Measurements from ENCODE around the gene HES5.

Gene HES5

DNA sequence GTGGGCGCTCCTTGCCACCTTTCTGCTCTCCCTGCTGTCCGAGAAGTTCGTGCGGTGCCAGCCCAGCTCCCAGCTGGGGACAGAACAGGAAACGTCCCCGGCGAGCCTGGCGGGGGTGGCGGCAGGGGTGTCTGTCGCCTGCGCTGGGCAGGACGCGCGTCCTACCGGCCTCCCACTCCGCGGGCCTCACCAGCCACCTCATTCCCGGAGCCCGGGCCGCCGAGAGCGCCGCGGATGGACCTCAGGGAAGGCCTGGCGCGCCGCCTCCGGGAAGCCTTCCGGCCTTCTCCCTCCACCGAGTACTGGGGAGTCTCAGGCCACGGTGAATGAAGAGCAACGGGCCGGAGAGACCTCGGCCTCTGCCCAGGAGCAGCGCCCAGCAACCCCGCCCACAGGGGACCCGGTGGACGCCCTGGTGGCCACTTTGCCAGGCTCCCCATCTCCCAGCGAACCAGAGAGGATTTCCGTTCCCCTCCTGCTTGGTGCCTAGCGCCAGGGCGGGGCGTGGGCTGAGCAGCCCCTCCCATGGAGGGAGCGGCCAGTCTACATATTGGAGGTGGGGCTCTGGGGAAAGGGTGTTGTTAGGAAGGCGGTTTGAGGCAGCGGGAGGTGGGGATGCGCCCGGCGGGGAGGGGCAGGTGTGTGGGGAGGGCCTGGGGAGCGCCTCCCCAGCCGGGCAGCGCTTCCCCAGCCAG, 16.6 kb upstream of the HES5 start:
- DNase-seq (ENCODE audit: low read depth): peak; percentile 74

DNA sequence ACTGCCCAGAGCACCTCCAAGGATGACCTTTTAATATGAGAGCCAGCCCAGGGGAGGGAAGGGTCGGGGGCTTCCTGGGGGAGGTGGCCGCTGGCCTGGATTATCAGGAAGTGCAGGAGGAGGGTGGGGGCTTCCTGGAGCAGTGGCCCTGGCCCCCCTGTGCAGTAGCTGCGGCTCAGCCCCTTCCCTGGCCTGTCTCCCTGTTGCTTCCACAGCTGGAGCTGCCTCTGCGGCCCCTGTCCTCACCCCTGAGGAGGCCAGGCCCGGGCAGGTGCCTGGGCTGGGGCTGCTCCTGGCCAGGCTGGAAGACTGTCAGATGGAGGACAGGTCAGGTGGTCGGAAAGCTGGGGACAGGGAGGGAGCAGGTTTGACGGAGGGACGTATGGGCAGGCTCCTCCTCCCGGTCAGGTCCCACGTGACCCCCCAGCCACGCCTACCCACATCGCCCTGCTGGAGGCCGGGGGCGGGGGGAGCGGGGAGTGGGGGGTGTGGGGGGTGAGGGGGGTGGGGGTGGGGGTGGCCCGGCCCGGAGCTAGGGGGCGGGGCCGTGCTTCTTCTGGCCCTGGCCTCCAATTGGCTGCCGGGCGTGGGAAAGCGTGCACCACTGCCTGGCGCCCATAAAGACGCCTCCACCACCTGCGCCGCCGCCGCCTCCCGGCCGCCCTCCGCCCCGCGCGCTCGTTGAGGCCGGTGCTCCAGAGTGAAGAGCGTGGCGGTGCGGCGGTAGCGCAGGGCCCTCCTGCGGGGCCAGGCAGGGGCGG, 15.9 kb upstream of the HES5 start:
- peak; percentile 85 for DNase-seq (ENCODE audit: low read depth)

GRCh38 chr1:2544875-2545640, 15.0 kb upstream of the HES5 start:
- DNase-seq (ENCODE audit: low read depth): no peak

GRCh38 chr1:2544093-2544874, 14.2 kb upstream of the HES5 start:
- DNase-seq (ENCODE audit: low read depth): no peak

GRCh38 chr1:2543543-2544092, 13.6 kb upstream of the HES5 start:
- no peak for DNase-seq (ENCODE audit: low read depth)

DNA sequence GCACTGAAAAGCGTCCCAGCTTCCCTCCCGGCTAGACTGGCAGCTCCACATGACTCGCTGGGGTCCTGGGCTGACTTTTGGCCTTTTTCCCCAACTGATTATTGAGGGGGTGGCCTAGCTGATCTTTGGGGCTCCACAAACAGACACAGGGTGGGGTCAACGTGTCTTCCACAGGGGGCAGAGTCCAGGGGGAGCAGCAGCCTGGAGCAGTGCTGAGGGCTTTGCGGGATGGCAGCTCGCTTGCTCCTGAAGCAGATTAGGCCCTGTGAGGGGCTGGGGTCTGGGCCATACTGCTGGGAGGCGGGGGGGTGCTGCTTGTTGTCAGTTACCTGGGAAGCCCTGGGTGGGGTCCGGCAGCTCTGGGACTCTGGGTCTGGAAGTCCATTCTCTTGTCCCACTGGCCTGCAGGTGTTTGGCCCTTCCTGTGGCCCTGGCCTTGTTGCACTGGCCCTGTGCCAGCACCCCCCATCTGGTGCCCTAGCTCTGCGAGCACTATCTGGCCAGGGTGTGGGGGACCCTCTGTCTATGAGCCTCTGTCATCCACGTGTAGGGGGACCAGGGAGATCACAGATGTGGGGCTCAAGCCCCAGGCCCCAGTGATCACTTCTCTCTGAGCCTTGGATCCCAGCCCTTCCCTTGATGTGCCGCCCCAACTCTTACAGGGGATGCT, 12.3 kb upstream of the HES5 start:
- no peak for DNase-seq (ENCODE audit: low read depth)

- no peak for DNase-seq (ENCODE audit: low read depth)
These were observed 11.7 kb upstream of the HES5 start for GRCh38 chr1:2541619-2542245.

- DNase-seq (ENCODE audit: low read depth): no peak
These were observed 10.9 kb upstream of the HES5 start for GRCh38 chr1:2540816-2541492.

- DNase-seq (ENCODE audit: low read depth): no peak
These were observed 9.3 kb upstream of the HES5 start for GRCh38 chr1:2539312-2539907.

- no peak for DNase-seq (ENCODE audit: low read depth)
These were observed 8.8 kb upstream of the HES5 start for GRCh38 chr1:2538872-2539271.

DNA sequence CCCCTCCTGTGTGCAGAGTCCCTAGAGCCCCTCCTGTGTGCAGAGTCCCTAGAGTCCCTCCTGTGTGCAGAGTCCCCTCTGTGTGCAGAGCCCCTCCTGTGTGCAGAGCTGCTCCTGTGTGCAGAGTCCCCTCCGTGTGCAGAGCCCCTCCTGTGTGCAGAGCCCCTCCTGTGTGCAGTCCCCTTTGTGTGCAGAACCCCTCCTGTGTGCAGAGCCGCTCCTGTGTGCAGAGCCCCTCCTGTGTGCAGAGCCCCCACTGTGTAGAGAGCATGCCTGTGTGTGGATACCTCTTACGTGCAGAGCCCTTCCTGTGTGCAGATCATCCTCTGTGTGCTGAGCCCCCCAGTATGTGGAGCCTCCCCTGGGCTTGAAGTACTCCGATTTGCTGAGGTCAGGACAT, 8.3 kb upstream of the HES5 start:
- DNase-seq (ENCODE audit: low read depth): no peak

GRCh38 chr1:2537784-2538115, 7.7 kb upstream of the HES5 start:
- DNase-seq (ENCODE audit: low read depth): no peak

DNA sequence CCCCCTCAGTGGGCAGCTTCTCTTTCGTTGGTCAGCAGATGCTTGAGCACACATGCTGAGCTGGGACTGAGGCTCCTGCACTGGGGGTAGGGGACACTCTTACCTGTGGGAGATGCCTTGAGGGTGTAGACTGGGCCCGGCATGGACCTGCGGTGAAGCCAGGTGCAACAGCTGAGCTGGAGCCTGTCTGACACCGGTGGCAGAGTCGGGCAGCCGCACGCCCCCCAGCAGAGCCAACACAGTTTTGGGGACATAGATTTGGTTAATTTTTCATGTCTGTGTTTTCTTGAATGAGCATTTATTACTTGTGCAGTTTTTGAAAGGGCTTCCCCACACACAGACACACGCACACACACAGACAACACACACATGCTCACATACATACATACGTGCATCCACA, 5.9 kb upstream of the HES5 start:
- no peak for DNase-seq (ENCODE audit: low read depth)

DNA sequence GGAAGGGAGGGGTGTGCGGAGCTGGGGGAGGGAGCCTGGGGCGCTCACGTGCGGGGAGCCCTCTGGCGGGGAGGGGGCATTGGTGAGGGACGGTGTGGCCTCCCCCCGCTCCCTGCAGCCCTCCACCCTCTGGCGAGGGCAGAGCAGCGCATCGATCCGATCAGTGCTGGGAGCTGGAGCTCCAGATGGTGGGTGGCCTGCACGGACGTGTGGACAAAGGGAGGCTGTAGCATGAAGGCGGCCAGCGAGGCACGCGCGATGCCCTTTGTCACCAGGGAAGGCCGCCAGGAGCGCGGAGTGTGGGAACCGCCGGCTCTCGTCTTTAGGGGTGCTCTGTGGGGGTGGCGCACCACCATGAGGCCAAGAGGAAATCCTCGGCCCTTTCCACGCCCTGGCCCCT, 5.4 kb upstream of the HES5 start:
- DNase-seq (ENCODE audit: low read depth): no peak

- no peak for DNase-seq (ENCODE audit: low read depth)
These were observed 4.8 kb upstream of the HES5 start for GRCh38 chr1:2534687-2535441.

- DNase-seq (ENCODE audit: low read depth): no peak
These were observed 4.2 kb upstream of the HES5 start for GRCh38 chr1:2534315-2534686.

DNA sequence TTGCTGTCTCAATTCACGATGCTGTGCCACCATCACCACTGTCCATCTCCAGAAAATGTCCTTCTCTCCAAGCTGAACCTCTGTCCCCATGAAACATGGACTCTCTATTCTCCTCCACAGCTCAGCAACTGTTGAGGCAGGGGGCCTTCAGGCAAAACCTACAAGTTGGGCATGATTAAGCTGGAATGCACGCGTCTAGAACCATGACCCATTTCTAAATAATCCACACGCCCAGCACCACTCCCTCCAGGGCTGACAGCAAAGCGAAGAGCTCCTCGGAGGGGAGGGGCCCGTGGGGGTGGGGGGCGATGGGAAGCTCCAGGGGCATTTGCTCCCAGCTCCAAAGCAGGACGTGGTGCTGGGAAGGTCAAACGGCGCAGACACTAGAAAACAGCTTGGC, 3.3 kb upstream of the HES5 start:
- DNase-seq (ENCODE audit: low read depth): no peak

GRCh38 chr1:2532485-2533160, 2.6 kb upstream of the HES5 start:
- DNase-seq (ENCODE audit: low read depth): no peak
